NK-92 (cell line): ENCODE measurements around the gene MRPS16.

Source experiments
- DNase-seq: peaks from one replicate; lab custom pipeline; 2025; ENCODE audit not compliant: unreplicated experiment; lab: John Stamatoyannopoulos, UW

The MRPS16 gene

DNA sequence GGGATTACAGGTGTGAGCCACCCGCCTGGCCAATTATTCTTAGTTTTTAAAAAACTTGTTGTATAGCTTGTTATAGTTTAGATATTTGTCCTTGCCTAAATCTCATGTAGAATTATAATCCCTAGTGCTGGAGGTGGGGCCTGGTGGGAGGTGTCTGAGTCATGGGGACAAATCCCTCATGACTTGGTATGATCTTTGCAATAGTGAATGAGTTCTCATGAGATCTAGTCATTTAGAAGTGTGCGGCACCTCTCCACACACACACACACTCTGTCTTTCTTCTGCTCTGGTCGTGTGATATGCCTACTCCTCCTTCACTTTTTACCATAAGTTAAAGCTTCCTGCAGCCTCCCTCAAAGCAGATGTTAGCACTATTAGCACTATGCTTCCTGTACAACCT lies 47.4 kb downstream of the MRPS16 start:
- no peak for DNase-seq
